GM23338 (cell line): Measurements from ENCODE around the gene FRMD4A. TPM values are rescaled to one million over a fixed set of nuclear protein-coding genes. Genes with fewer than 3 reads are reported as not detected.

Source experiments
- CREB1 ChIP-seq: fragments of 250-450 bp; sonication (Bioruptor Pico); IDR thresholded peaks from 2 replicates; pipeline ENCODE4 v1.5.0; 2020; ENCODE audit warnings: low read depth, mild to moderate bottlenecking, moderate library complexity
- EZH2 ChIP-seq: fragments of 200-600 bp; sonication (generic); IDR thresholded peaks from one replicate; pipeline ENCODE4 v1.8.0; 2017; ENCODE audit warnings: antibody characterized with exemption, mild to moderate bottlenecking, low read depth; ENCODE audit not compliant: unreplicated experiment
- EZH2phosphoT487 ChIP-seq: fragments of 200-600 bp; sonication (generic); IDR thresholded peaks from one replicate; pipeline ENCODE4 v1.8.1; 2018; ENCODE audit warnings: antibody characterized with exemption; ENCODE audit not compliant: unreplicated experiment
- JUNB ChIP-seq: IDR thresholded peaks from one replicate; pipeline ENCODE4 v1.6.1; 2016; ENCODE audit warnings: antibody characterized with exemption; ENCODE audit not compliant: unreplicated experiment
- STAT1 ChIP-seq: IDR thresholded peaks from one replicate; pipeline ENCODE4 v1.6.1; 2016; ENCODE audit warnings: antibody characterized with exemption; ENCODE audit not compliant: unreplicated experiment
- ZNF331 ChIP-seq: fragments of 250-450 bp; sonication (Bioruptor Pico); IDR thresholded peaks from 2 replicates; pipeline ENCODE4 v1.5.0; 2020; ENCODE audit warnings: low read depth, mild to moderate bottlenecking, moderate library complexity
- ZNF462 ChIP-seq: fragments of 250-450 bp; sonication (Bioruptor Pico); IDR thresholded peaks from 2 replicates; pipeline ENCODE4 v1.5.0; 2020; ENCODE audit warnings: mild to moderate bottlenecking, moderate library complexity
- polyA plus RNA-seq: library from polyadenylated mRNA; unstranded; fragments of >200 nt; fragmentation: Nextera tagmentation; extraction: Ambion mirVana; gene quantifications from 2 replicates; pipeline ENCODE4 v1.2.1, GENCODE V29; 2016
- total RNA-seq: library from RNA; depleted of rRNA; stranded (reverse); fragments of >200 nt; shearing (Covaris generic); gene quantifications from 2 replicates; pipeline ENCODE4 v1.2.3, GENCODE V29; 2014
- TF ChIP-seq, protein P1 (sequence below): IDR thresholded peaks from one replicate; pipeline ENCODE4 v1.6.1; 2018; ENCODE audit warnings: antibody characterized with exemption; ENCODE audit not compliant: unreplicated experiment

The FRMD4A gene
- total and polyA plus RNA-seq, 2 experiments from 2014 or later = 14.0 to 20.1 TPM

GRCh38 chr10:13712837-13713581, 617.7 kb downstream of the FRMD4A start (continued):
- TF ChIP-seq ZNF462 (CRISPR knock-in tag) (no peak), EZH2 (no peak), CREB1 (no peak), JUNB (no peak), ZNF331 (CRISPR knock-in tag) (no peak), EZH2phosphoT487 (no peak), STAT1 (no peak)
- TF ChIP-seq, protein P1, sequence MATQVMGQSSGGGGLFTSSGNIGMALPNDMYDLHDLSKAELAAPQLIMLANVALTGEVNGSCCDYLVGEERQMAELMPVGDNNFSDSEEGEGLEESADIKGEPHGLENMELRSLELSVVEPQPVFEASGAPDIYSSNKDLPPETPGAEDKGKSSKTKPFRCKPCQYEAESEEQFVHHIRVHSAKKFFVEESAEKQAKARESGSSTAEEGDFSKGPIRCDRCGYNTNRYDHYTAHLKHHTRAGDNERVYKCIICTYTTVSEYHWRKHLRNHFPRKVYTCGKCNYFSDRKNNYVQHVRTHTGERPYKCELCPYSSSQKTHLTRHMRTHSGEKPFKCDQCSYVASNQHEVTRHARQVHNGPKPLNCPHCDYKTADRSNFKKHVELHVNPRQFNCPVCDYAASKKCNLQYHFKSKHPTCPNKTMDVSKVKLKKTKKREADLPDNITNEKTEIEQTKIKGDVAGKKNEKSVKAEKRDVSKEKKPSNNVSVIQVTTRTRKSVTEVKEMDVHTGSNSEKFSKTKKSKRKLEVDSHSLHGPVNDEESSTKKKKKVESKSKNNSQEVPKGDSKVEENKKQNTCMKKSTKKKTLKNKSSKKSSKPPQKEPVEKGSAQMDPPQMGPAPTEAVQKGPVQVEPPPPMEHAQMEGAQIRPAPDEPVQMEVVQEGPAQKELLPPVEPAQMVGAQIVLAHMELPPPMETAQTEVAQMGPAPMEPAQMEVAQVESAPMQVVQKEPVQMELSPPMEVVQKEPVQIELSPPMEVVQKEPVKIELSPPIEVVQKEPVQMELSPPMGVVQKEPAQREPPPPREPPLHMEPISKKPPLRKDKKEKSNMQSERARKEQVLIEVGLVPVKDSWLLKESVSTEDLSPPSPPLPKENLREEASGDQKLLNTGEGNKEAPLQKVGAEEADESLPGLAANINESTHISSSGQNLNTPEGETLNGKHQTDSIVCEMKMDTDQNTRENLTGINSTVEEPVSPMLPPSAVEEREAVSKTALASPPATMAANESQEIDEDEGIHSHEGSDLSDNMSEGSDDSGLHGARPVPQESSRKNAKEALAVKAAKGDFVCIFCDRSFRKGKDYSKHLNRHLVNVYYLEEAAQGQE = no peak
